SJSA1 (cell line): ENCODE results near the gene KBTBD12. TPM values are rescaled to one million over a fixed set of nuclear protein-coding genes. Genes with fewer than 3 reads are reported as not detected.
"Not testable (repeated sequence)": the region's sequence is repeated elsewhere in the genome, so short reads cannot be mapped to it uniquely, and the experiment has no call there.

ENCODE experiments used
- DNase-seq, 2 experiments: peaks; one replicate each; pipeline ENCODE4 v3.0.0-alpha.2; 2015 to 2020; ENCODE audit warnings: low spot score in 2 of 2, low read depth in 1 of 2
- H3K27ac ChIP-seq: fragments of 250-450 bp; sonication (Bioruptor Pico); 2 replicates; pipeline ENCODE4 v1.5.1; 2020; ENCODE audit warnings: mild to moderate bottlenecking, moderate library complexity
- H3K27me3 ChIP-seq: fragments of 250-450 bp; sonication (Bioruptor Pico); replicated peaks from 2 replicates; pipeline ENCODE4 v1.5.1; 2020; ENCODE audit warnings: mild to moderate bottlenecking, moderate library complexity
- H3K36me3 ChIP-seq: fragments of 250-450 bp; sonication (Bioruptor Pico); 2 replicates; pipeline ENCODE4 v1.5.1; 2020; ENCODE audit warnings: mild to moderate bottlenecking
- H3K4me1 ChIP-seq: fragments of 250-450 bp; sonication (Bioruptor Pico); replicated peaks from 2 replicates; pipeline ENCODE4 v1.6.1; 2021; ENCODE audit warnings: mild to moderate bottlenecking
- H3K4me3 ChIP-seq: fragments of 250-450 bp; sonication (Bioruptor Pico); 2 replicates; pipeline ENCODE4 v1.5.1; 2020; ENCODE audit warnings: mild to moderate bottlenecking
- H3K9me3 ChIP-seq: fragments of 250-450 bp; sonication (Bioruptor Pico); replicated peaks from 2 replicates; pipeline ENCODE4 v1.5.1; 2020; ENCODE audit warnings: mild to moderate bottlenecking
- total RNA-seq: library from RNA; depleted of rRNA; stranded (reverse); fragments of >200 nt; shearing (Covaris generic); gene quantifications from 2 replicates; pipeline ENCODE4 v1.2.3, GENCODE V29; 2014

Gene KBTBD12
- total RNA-seq, 1 experiment from 2014 or later: not detected

GRCh38 chr3:127911421-127911931, 3.6 kb upstream of the KBTBD12 start:
- no peak overlapping the region for H3K4me3 ChIP-seq
- no peaks in the 10 kb centered on the region for H3K36me3 ChIP-seq
- H3K27me3 ChIP-seq: peaks cover 3% of the 10 kb centered on the region; the same call in 1 of the 2 replicates
- H3K9me3 ChIP-seq: no peaks in the 10 kb centered on the region
- DNase-seq: no peak
- peaks cover 4% of the 10 kb centered on the region; the same call in 1 of the 2 replicates for H3K4me1 ChIP-seq
- no peak overlapping the region for H3K27ac ChIP-seq

DNA sequence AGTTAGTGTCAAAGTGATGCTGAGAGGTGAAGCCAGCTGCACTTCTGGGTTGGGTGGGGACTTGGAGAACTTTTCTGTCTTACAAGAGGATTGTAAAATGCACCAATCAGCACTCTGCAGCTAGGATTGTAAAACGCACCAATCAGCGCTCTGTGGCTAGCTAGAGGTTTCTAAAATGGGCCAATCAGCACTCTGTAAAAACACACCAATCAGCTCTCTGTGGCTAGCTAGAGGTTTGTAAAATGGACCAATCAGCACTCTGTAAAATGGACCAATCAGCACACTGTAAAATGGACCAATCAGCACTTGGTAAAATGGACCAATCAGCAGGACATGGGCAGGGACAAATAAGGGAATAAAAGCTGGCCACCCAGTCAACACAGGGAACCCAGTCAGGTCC, 1.2 kb upstream of the KBTBD12 start:
- not testable (repeated sequence) for H3K4me3 ChIP-seq, H3K4me1 ChIP-seq, H3K27me3 ChIP-seq, H3K9me3 ChIP-seq, H3K36me3 ChIP-seq, DNase-seq, H3K27ac ChIP-seq

DNA sequence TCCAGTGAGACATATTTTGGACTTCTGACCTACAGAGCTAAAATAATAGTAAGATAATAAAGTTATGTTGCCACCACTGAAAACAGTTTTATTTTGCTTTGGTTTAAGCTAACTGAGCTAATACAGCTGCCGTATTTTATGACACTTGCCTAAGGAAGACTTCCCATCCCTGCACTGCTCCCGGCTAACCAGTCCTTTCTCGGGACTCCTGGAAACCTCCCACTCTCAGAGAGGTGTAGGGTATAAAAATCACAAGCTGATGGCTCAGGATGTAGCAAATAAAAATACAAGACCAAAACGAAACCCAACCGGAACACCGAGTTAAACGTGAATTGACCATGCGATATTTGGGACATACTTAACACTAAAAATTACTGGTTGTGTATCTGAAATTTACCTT, 448 bp upstream of the KBTBD12 start:
- no peaks in the 10 kb centered on the region for H3K36me3 ChIP-seq
- H3K27me3 ChIP-seq: peaks cover 3% of the 10 kb centered on the region
- no peak overlapping the region for H3K27ac ChIP-seq
- peaks cover 4% of the 10 kb centered on the region; the same call in 1 of the 2 replicates for H3K4me1 ChIP-seq
- no peak for DNase-seq
- no peaks in the 10 kb centered on the region for H3K9me3 ChIP-seq
- H3K4me3 ChIP-seq: peak overlapping the region; percentile 8; the same call in 1 of the 2 replicates

DNA sequence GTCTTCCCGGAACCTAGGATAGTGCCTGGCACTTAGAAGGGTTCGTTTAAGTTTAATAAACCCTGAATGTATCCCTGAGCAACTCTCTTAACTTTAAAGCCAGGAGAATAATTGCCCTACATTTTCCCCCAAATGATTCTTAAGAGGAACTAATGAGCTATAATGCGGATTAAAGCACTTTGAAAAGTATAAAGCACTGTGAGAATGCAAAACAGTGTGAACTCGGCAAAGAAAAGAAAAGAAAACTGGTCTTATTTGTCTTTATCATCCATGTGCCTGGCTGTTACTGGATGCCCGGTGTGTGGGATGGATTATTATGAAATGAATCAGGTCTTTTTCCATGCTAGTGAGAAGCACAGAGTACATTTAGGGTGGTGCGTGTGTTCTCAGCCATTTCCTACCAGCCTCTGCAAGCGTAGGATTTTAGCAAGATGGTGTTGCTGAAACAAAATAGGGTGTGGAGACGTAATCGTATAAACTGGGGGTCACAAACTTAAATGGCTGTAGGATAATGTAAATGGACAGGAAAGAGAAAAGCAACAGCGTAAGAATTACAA, 983 bp downstream of the KBTBD12 start:
- no peaks in the 10 kb centered on the region for H3K9me3 ChIP-seq
- H3K4me3 ChIP-seq: no peak overlapping the region
- H3K27ac ChIP-seq: no peak overlapping the region
- H3K27me3 ChIP-seq: peaks cover 11% of the 10 kb centered on the region
- no peaks in the 10 kb centered on the region for H3K36me3 ChIP-seq
- peaks cover 4% of the 10 kb centered on the region; the same call in 1 of the 2 replicates for H3K4me1 ChIP-seq
- DNase-seq: no peak

DNA sequence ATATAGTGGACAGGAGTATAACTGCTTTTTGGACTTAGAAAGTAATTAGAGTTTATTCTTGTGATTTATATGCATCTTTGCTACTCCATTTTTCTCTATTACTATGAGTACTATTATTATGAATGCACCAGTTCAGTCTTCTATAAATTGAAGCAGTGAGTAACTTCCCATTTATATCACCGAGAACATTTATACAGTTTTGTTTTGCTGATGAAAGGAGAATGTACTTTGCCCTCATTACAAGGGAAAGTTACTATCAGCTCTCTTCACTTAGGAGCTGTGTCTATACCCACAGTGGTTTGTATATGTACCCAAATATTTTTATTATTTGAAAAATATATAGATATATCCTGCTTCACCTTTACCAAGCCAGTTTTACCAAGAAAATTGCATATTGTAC, 5.7 kb downstream of the KBTBD12 start:
- Histone ChIP-seq H3K4me1 (no peaks in the 10 kb centered on the region), H3K27me3 (peaks cover 32% of the 10 kb centered on the region), H3K4me3 (no peak overlapping the region)

DNA sequence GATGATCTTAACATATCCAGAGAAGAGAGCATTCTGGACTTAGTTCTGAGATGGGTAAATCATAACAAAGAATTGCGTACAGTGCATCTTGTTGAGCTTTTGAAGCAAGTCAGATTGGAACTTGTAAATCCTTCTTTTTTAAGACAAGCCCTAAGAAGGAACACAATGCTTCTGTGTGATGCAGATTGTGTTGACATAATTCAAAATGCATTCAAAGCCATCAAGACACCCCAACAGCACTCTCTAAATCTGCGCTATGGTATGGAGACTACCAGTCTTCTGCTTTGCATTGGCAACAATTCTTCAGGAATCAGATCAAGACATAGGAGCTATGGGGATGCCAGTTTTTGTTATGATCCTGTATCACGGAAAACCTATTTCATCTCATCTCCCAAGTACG, 8.6 kb downstream of the KBTBD12 start:
- H3K9me3 ChIP-seq: no peaks in the 10 kb centered on the region
- no peak for DNase-seq
- H3K27ac ChIP-seq: no peak overlapping the region
- H3K4me1 ChIP-seq: no peaks in the 10 kb centered on the region
- H3K4me3 ChIP-seq: no peak overlapping the region
- peaks cover 36% of the 10 kb centered on the region for H3K27me3 ChIP-seq
- no peaks in the 10 kb centered on the region for H3K36me3 ChIP-seq

More for the DNA sequence above, 5.7 kb downstream of the KBTBD12 start:
- no peak for DNase-seq
- no peak overlapping the region for H3K27ac ChIP-seq
- no peaks in the 10 kb centered on the region for H3K9me3 ChIP-seq
- H3K36me3 ChIP-seq: no peaks in the 10 kb centered on the region

GRCh38 chr3:127925384-127925783, 10.4 kb downstream of the KBTBD12 start:
- Histone ChIP-seq H3K36me3 (no peaks in the 10 kb centered on the region), H3K27me3 (peaks cover 30% of the 10 kb centered on the region), H3K27ac (no peak overlapping the region), H3K4me1 (no peaks in the 10 kb centered on the region), H3K9me3 (no peaks in the 10 kb centered on the region), H3K4me3 (no peak overlapping the region)
- DNase-seq: no peak

GRCh38 chr3:127927829-127928604, 13.0 kb downstream of the KBTBD12 start:
- Histone ChIP-seq H3K36me3 (no peaks in the 10 kb centered on the region), H3K9me3 (no peaks in the 10 kb centered on the region), H3K4me1 (no peaks in the 10 kb centered on the region), H3K4me3 (no peak overlapping the region), H3K27me3 (peaks cover 18% of the 10 kb centered on the region), H3K27ac (no peak overlapping the region)
- DNase-seq: no peak

DNA sequence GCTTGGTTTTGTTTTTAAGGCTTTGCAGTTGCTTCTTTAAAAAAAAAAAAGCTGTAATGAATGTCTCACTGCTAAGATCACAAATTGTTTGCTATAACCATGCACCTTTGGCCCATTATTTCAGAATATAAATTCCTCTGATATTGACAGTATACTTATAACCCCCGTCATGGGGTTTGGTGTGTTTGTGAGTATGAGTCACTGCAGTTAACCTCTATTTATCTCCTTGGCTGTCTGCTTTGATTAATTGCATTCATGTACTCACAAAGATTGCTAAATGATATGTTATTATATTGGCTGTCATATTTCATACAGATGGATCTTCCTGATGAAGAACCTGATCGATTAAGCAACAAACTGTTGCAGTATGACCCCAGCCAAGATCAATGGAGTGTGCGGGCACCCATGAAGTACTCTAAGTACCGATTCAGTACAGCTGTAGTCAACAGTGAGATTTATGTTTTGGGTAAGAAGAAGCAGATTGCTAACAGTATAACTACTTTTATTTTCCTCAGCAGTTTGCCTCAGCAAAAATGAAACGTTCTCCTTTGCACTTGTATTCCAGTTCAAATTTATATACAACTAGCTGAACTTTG, 14.9 kb downstream of the KBTBD12 start:
- H3K9me3 ChIP-seq: no peaks in the 10 kb centered on the region
- H3K36me3 ChIP-seq: no peaks in the 10 kb centered on the region
- H3K4me1 ChIP-seq: no peaks in the 10 kb centered on the region
- H3K27me3 ChIP-seq: peaks cover 25% of the 10 kb centered on the region
- no peak overlapping the region for H3K4me3 ChIP-seq
- no peak for DNase-seq
- no peak overlapping the region for H3K27ac ChIP-seq

DNA sequence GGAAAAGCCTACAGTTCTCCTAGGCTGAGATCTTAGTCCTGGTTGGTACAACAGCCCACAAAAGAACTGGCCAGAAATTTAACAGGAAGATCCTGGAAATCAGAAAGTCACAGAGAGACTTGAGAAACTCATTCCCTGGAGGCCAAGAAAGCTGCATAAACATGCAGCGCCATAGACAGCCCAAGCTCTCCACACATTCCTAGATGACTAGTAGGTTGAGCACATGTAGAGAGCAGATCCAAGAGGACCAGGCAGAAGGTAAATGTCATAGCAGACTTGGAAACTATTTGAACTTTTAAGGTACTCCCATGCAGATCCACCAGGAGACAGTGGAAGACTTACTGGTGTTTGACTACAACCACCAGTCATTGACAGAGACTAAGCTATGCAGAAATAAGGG, 18.4 kb downstream of the KBTBD12 start:
- DNase-seq: no peak
- Histone ChIP-seq H3K9me3 (no peaks in the 10 kb centered on the region), H3K27ac (no peak overlapping the region), H3K36me3 (no peaks in the 10 kb centered on the region), H3K4me3 (no peak overlapping the region), H3K27me3 (peaks cover 25% of the 10 kb centered on the region), H3K4me1 (no peaks in the 10 kb centered on the region)

DNA sequence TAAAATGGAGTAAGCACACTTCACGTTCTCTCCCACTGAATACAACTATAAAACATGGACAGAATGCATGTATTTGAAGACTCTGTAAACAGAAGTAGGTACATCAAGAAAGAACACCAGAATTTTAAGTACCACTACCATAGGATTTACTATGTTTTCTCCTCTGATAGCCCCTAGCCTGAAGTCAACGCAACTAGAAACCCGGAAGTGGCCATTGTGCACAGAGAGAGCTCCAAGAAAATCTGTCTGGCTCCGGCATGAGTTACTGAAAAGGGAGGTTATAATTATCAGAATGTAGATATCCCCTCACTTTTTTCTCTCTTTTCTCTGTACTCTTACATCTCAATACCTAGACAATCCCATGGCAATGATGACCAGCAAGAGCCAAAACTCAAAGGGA, 23.8 kb downstream of the KBTBD12 start:
- H3K27me3 ChIP-seq: peaks cover 28% of the 10 kb centered on the region
- H3K27ac ChIP-seq: no peak overlapping the region
- no peaks in the 10 kb centered on the region for H3K9me3 ChIP-seq
- H3K4me3 ChIP-seq: no peak overlapping the region
- no peaks in the 10 kb centered on the region for H3K36me3 ChIP-seq
- no peak for DNase-seq
- no peaks in the 10 kb centered on the region for H3K4me1 ChIP-seq

DNA sequence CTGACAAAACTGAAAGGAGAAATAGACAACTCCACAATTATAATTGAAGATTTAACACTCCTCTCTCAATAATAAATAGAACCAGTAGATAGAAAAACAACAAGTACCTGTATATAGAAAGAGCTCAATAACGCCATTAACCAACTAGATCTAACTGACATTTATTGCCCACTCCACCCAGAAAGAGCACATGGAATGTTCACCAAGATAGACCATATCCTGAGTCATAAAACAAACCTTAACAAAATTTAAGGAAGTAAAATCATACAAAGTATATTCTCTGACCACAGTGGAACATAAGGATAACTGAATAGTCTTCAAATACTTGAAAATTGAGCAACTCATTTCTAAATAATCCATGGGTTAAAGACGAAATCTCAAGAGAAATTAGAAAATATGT, 25.1 kb downstream of the KBTBD12 start:
- H3K9me3 ChIP-seq: no peaks in the 10 kb centered on the region
- no peak overlapping the region for H3K27ac ChIP-seq
- H3K4me3 ChIP-seq: no peak overlapping the region
- no peak for DNase-seq
- no peaks in the 10 kb centered on the region for H3K36me3 ChIP-seq
- no peaks in the 10 kb centered on the region for H3K4me1 ChIP-seq
- H3K27me3 ChIP-seq: peaks cover 17% of the 10 kb centered on the region

DNA sequence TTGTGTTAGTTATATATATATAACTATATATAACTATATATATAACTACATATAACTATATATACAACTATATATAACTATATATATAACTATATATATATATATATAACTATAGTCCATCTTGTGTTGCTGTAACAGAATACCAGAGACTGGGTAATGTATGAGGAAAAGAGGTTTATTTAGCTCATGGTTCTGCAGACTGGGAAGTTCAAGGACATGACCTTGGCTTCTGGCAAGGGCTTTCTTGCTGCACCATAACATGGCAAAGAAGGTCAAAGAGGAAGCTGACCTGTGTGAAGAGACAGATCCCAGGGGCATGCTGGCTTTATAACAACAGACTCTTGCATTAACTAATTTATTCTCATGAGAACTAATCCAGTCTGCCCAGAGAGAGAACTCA, 27.6 kb downstream of the KBTBD12 start:
- Histone ChIP-seq H3K4me1 (no peaks in the 10 kb centered on the region), H3K36me3 (no peaks in the 10 kb centered on the region), H3K27me3 (peaks cover 17% of the 10 kb centered on the region), H3K9me3 (no peaks in the 10 kb centered on the region), H3K27ac (no peak overlapping the region), H3K4me3 (no peak overlapping the region)
- DNase-seq: no peak

DNA sequence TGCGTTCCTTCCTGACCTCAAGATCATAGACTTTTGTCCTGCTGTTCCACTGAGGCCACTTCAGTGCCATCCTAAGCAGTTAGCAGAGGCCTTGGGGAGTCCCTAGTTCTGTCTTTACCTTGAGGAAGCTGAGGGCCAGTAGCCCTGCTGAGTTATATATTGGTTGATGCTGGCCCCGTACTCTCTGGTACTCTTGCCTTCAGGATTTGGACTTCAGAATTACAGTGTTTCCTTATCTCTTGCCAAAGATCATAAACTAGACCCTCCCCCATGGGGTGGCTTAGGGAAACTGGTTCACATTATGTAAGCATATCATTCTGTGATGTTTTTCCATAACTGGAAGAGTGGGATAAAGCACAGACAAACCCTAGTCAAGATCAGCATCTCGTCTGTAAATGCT, 33.2 kb downstream of the KBTBD12 start:
- no peaks in the 10 kb centered on the region for H3K4me1 ChIP-seq
- H3K4me3 ChIP-seq: no peak overlapping the region
- no peak overlapping the region for H3K27ac ChIP-seq
- peaks cover 3% of the 10 kb centered on the region for H3K27me3 ChIP-seq
- H3K9me3 ChIP-seq: no peaks in the 10 kb centered on the region
- no peaks in the 10 kb centered on the region for H3K36me3 ChIP-seq
- DNase-seq: no peak
